ENCODE data around the gene NDE1. TPM values are rescaled to one million over a fixed set of nuclear protein-coding genes. Genes with fewer than 3 reads are reported as not detected.

Gene NDE1
- total RNA-seq, 2 experiments from 2014 or later, result 88.9 to 141 TPM

GRCh38 chr16:15773968-15774367 is 123.9 kb downstream of the NDE1 start:
- no peak overlapping the region for H3K4me2 ChIP-seq (ENCODE audit: low read length)
- H3K9me3 ChIP-seq (ENCODE audit: low read length), result no peaks in the 10 kb centered on the region
- H3K4me3 ChIP-seq (ENCODE audit: low read depth, low read length, poor library complexity, severe bottlenecking), result no peak overlapping the region
- H3K4me1 ChIP-seq (ENCODE audit: insufficient read depth, low read length, poor library complexity, severe bottlenecking), result peaks cover 14% of the 10 kb centered on the region
- no peaks in the 10 kb centered on the region for H3K79me2 ChIP-seq (ENCODE audit: insufficient read depth, low read depth, low read length)
- DNase-seq (ENCODE audit: low spot score), result no peak
- H3K9me2 ChIP-seq (ENCODE audit: insufficient read depth, low read length), result no peaks in the 10 kb centered on the region
- CTCF ChIA-PET (ENCODE audit: unreplicated experiment), result no interaction called here
- H2AFZ ChIP-seq (ENCODE audit: low read length), result no peak overlapping the region
- no TSS peak for BruUV-seq (replicated peaks)
- no peak for TF ChIP-seq EZH2phosphoT487 (IDR thresholded peaks at IDR 0.05; ENCODE audit: borderline replicate concordance, low read depth, low read length)
- TF ChIP-seq CTCF (conservative IDR thresholded peaks at IDR 0.05; ENCODE audit: low read length), result no peak
- POLR2A ChIA-PET, result no interaction called here
- no peaks in the 10 kb centered on the region for H4K20me1 ChIP-seq (ENCODE audit: insufficient read depth, low read length)
- no peak overlapping the region for H3K27ac ChIP-seq (ENCODE audit: low read depth, low read length, poor library complexity, severe bottlenecking)
- H3K36me3 ChIP-seq (ENCODE audit: insufficient read depth, low read length), result no peaks in the 10 kb centered on the region
- intact Hi-C loops (cut with micrococcal nuclease; ENCODE audit: unreplicated experiment), result loop anchor here (10.0 kb wide), 1 partner anchor 161 kb away; no protein-coding TSS in a partner anchor

- no TSS peak for BruUV-seq (replicated peaks)
- intact Hi-C loops (cut with micrococcal nuclease; ENCODE audit: unreplicated experiment), result loop anchor here (10.0 kb wide), 1 partner anchor 160 kb away; no protein-coding TSS in a partner anchor
- Histone ChIP-seq H3K9me3 (ENCODE audit: low read length) (no peaks in the 10 kb centered on the region), H2AFZ (ENCODE audit: low read length) (no peak overlapping the region), H3K79me2 (ENCODE audit: insufficient read depth, low read depth, low read length) (no peaks in the 10 kb centered on the region), H3K36me3 (ENCODE audit: insufficient read depth, low read length) (no peaks in the 10 kb centered on the region), H4K20me1 (ENCODE audit: insufficient read depth, low read length) (no peaks in the 10 kb centered on the region), H3K27ac (ENCODE audit: low read depth, low read length, poor library complexity, severe bottlenecking) (no peak overlapping the region), H3K4me1 (ENCODE audit: insufficient read depth, low read length, poor library complexity, severe bottlenecking) (peaks cover 14% of the 10 kb centered on the region), H3K4me2 (ENCODE audit: low read length) (no peak overlapping the region), H3K4me3 (ENCODE audit: low read depth, low read length, poor library complexity, severe bottlenecking) (no peak overlapping the region), H3K9me2 (ENCODE audit: insufficient read depth, low read length) (no peaks in the 10 kb centered on the region)
- ChIA-PET CTCF (ENCODE audit: unreplicated experiment) (no interaction called here), POLR2A (no interaction called here)
- DNase-seq (ENCODE audit: low spot score), result peak; percentile 26
- TF ChIP-seq EZH2phosphoT487 (IDR thresholded peaks at IDR 0.05; ENCODE audit: borderline replicate concordance, low read depth, low read length) (no peak), CTCF (conservative IDR thresholded peaks at IDR 0.05; ENCODE audit: low read length) (no peak)
These were observed 125.2 kb downstream of the NDE1 start for GRCh38 chr16:15775209-15775608.

GRCh38 chr16:15775663-15776304 is 125.7 kb downstream of the NDE1 start:
- Histone ChIP-seq H3K9me3 (ENCODE audit: low read length) (no peaks in the 10 kb centered on the region), H2AFZ (ENCODE audit: low read length) (no peak overlapping the region), H4K20me1 (ENCODE audit: insufficient read depth, low read length) (no peaks in the 10 kb centered on the region), H3K36me3 (ENCODE audit: insufficient read depth, low read length) (no peaks in the 10 kb centered on the region), H3K4me1 (ENCODE audit: insufficient read depth, low read length, poor library complexity, severe bottlenecking) (peaks cover 14% of the 10 kb centered on the region), H3K4me3 (ENCODE audit: low read depth, low read length, poor library complexity, severe bottlenecking) (no peak overlapping the region), H3K79me2 (ENCODE audit: insufficient read depth, low read depth, low read length) (no peaks in the 10 kb centered on the region), H3K9me2 (ENCODE audit: insufficient read depth, low read length) (no peaks in the 10 kb centered on the region), H3K4me2 (ENCODE audit: low read length) (no peak overlapping the region), H3K27ac (ENCODE audit: low read depth, low read length, poor library complexity, severe bottlenecking) (no peak overlapping the region)
- no peak for DNase-seq (ENCODE audit: low spot score)
- ChIA-PET POLR2A (no interaction called here), CTCF (ENCODE audit: unreplicated experiment) (no interaction called here)
- intact Hi-C loops (cut with micrococcal nuclease; ENCODE audit: unreplicated experiment), result loop anchor here (10.0 kb wide), 1 partner anchor 159 kb away; no protein-coding TSS in a partner anchor
- no TSS peak for BruUV-seq (replicated peaks)
- TF ChIP-seq CTCF (conservative IDR thresholded peaks at IDR 0.05; ENCODE audit: low read length) (no peak), EZH2phosphoT487 (IDR thresholded peaks at IDR 0.05; ENCODE audit: borderline replicate concordance, low read depth, low read length) (no peak)

Measured in OCI-LY7 (cell line).